GM12892 (cell line): ENCODE data around the gene HERPUD1.

Experiments used
- POLR2A ChIP-seq: IDR thresholded peaks from 2 replicates; pipeline ENCODE4 v1.6.1; 2011; ENCODE audit warnings: low read depth, low read length, control low read depth
- POLR2AphosphoS5 ChIP-seq: IDR thresholded peaks from 2 replicates; pipeline ENCODE4 v1.6.1; 2011; ENCODE audit warnings: low read depth, low read length, control low read depth

DNA sequence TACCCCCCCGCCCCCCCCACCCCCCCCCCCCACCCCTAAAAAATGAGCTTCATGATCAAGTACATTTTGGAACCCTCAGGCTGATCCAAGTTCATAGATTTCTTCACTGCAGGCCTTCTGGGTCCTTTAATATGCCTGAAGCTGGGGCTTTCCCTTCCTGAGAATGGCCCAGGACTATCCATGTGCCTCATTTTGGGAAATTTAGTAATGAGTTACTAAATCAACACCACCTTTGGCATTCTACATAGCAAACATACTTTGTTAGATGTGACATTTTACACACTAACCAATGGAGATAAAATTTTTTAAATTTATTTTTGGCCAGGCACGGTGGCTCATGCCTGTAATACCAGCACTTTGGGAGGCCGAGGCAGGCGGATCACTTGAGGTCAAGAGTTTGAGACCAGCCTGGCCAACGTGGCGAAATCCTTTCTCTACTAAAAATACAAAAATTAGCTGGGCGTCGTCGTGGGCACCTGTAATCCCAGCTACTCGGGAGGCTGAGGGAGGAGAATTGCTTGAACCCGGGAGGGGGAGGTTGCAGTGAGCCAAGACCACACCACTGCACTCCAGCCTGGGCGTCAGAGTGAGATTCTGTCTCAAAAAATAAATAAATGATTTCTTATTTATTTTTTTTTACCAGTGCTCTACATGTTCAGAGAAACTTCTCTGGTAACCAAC, 14.0 kb downstream of the HERPUD1 start:
- TF ChIP-seq POLR2AphosphoS5 (no peak), POLR2A (no peak; the same call in none of the 2 replicates)
